HepG2 (cell line): ENCODE measurements around the gene CNTFR. TPM values are rescaled to one million over a fixed set of nuclear protein-coding genes. Genes with fewer than 3 reads are reported as not detected.

Source experiments
- ATAC-seq: fragments of 200-7000 bp; cut with Tn5 transposase; 3 replicates; pipeline ENCODE4 v1.9.1; 2020; ENCODE audit warnings: mild to moderate bottlenecking, moderate library complexity
- BruUV-seq: library from RNA; stranded (reverse); fragments of 400-500 nt; replicated peaks from 2 replicates; lab custom pipeline; 2021; lab: Mats Ljungman, UMichigan
- CTCF ChIA-PET: fragments of 300-600 bp; formaldehyde crosslinking; extraction: SDS; loops from one replicate; lab custom pipeline; 2021; ENCODE audit warnings: low total read pairs, inconsistent platforms, low intra/inter-chr PET ratio; lab: Yijun Ruan, JAX
- POLR2A ChIA-PET: fragments of 350-600 bp; sonication (Branson Sonifier 250); formaldehyde crosslinking; loops from one replicate; lab custom pipeline; 2020; ENCODE audit warnings: antibody characterized with exemption, inconsistent platforms; lab: Yijun Ruan, JAX
- DNase-seq: peaks from one replicate; pipeline ENCODE4 v3.0.0-alpha.2; 2015; ENCODE audit warnings: low spot score
- FAIRE-seq: peaks from 3 replicates; lab custom pipeline; 2011; peaks lifted over from hg19 to GRCh38; lab: Jason Lieb, UNC
- H2AFZ ChIP-seq: one replicate; pipeline ENCODE4 v1.6.1; 2011; ENCODE audit warnings: low read length, inconsistent platforms
- H3K27ac ChIP-seq: fragments of 300-600 bp; 3 replicates; pipeline ENCODE4 v1.8.0; 2011; ENCODE audit warnings: mixed run types, mild to moderate bottlenecking, mixed read lengths, low read length, inconsistent platforms; ENCODE audit not compliant: insufficient read depth; ENCODE audit errors: extremely low read length
- H3K27me3 ChIP-seq, 2 experiments: fragments of 200-600 bp in 1 of 2; 2 replicates in 1 of 2; 3 replicates in 1 of 2; pipeline versions ENCODE4 v1.6.0 to v1.8.0; 2011; ENCODE audit warnings: low read length in 2 of 2, mild to moderate bottlenecking in 2 of 2, moderate library complexity in 2 of 2, inconsistent platforms in 1 of 2; ENCODE audit not compliant: insufficient read depth in 2 of 2, control insufficient read depth in 1 of 2
- H3K36me3 ChIP-seq, 2 experiments: fragments of 200-600 bp in 1 of 2; replicated peaks in 1 of 2; 2 replicates in 1 of 2; 3 replicates in 1 of 2; pipeline versions ENCODE4 v1.5.1 to v1.8.0; 2011; ENCODE audit warnings: low read length in 2 of 2, inconsistent platforms in 1 of 2; ENCODE audit not compliant: insufficient read depth in 2 of 2, control insufficient read depth in 1 of 2
- H3K4me1 ChIP-seq: 2 replicates; pipeline ENCODE4 v1.5.1; 2012; ENCODE audit warnings: low read length, inconsistent platforms; ENCODE audit not compliant: insufficient read depth
- H3K4me2 ChIP-seq: 2 replicates; pipeline ENCODE4 v1.6.0; 2011; ENCODE audit warnings: low read depth, low read length, inconsistent platforms
- H3K4me3 ChIP-seq, 3 experiments: fragments of 200-600 bp in 1 of 3; sonication (generic), shearing (Covaris generic) in 1 of 3; replicated peaks in 1 of 3; 2 replicates each; pipeline ENCODE4 v1.5.1; 2011 to 2016; ENCODE audit warnings: low read length in 3 of 3, inconsistent platforms in 2 of 3, low read depth in 2 of 3, mild to moderate bottlenecking in 2 of 3, control low read depth in 1 of 3, mixed read lengths in 1 of 3; ENCODE audit not compliant: insufficient read depth in 1 of 3
- H3K79me2 ChIP-seq: one replicate; pipeline ENCODE4 v1.6.1; 2011; ENCODE audit warnings: low read length, inconsistent platforms; ENCODE audit not compliant: insufficient read depth
- H3K9ac ChIP-seq: 2 replicates; pipeline ENCODE4 v1.6.0; 2011; ENCODE audit warnings: mild to moderate bottlenecking, low read depth, low read length, inconsistent platforms; ENCODE audit not compliant: insufficient read depth
- H3K9me3 ChIP-seq: 2 replicates; pipeline ENCODE4 v1.5.1; 2012; ENCODE audit warnings: mild to moderate bottlenecking, low read length
- H4K20me1 ChIP-seq: 2 replicates; pipeline ENCODE4 v1.6.0; 2011; ENCODE audit warnings: inconsistent platforms, mild to moderate bottlenecking, low read length, moderate library complexity; ENCODE audit not compliant: insufficient read depth
- ATF3 ChIP-seq: sonication (generic); formaldehyde crosslinking; IDR thresholded peaks from 2 replicates; pipeline ENCODE4 v1.4.0; 2020; ENCODE audit warnings: missing genetic modification reagents
- ELF4 ChIP-seq: sonication (generic); formaldehyde crosslinking; IDR thresholded peaks from 2 replicates; pipeline ENCODE4 v1.5.0; 2020; ENCODE audit warnings: missing genetic modification reagents, mild to moderate bottlenecking, moderate library complexity, borderline replicate concordance
- WGBS: methylation state at CpG from one replicate; pipeline ENCODE4 v1.1.6; 2017; ENCODE audit warnings: low lambda C conversion rate; 5-methylcytosine and 5-hydroxymethylcytosine counted together
- in situ Hi-C: cut with HindIII; loops from 2 replicates; pipeline ENCODE4 v1.10.0; 2017; ENCODE audit warnings: low pct_unique_long_range_greater_than_20kb; ENCODE audit not compliant: extremely low pct_ligation_motif_present
- intact Hi-C: fragments of 100-400 bp; cut with micrococcal nuclease; formaldehyde crosslinking; loops from one replicate; pipeline ENCODE4 v1.10.0; 2022; ENCODE audit not compliant: unreplicated experiment
- polyA plus RNA-seq, 8 experiments: library from polyadenylated mRNA; depleted of rRNA in 3 of 8; stranded (reverse) in 7 of 8; unstranded in 1 of 8; fragments of >200 nt; fragmentation: Illumina TruSeq in 4 of 8; extraction: Trizol in 4 of 8; gene quantifications; 2 replicates each; pipeline versions ENCODE4 v1.2.1 to v1.2.3, GENCODE V29; 2011 to 2016; ENCODE audit warnings: low read depth in 4 of 8, missing spikeins in 1 of 8, mixed read lengths in 1 of 8; ENCODE audit not compliant: insufficient read depth in 1 of 8
- total RNA-seq, 5 experiments: library from RNA; depleted of rRNA; stranded (reverse); fragments of >200 nt; fragmentation: Illumina TruSeq; extraction: Trizol; gene quantifications; 2 replicates each; pipeline ENCODE4 v1.2.3, GENCODE V29; 2016; ENCODE audit warnings: low read depth in 1 of 5
- TF ChIP-seq, protein P1 (sequence below): sonication (generic); formaldehyde crosslinking; IDR thresholded peaks from 2 replicates; pipeline ENCODE4 v1.5.0; 2020; ENCODE audit warnings: missing genetic modification reagents, mild to moderate bottlenecking, borderline replicate concordance

CNTFR gene
- total and polyA plus RNA-seq, 2 of the 13 experiments (the other 11 are each of a cell fraction or from before 2014, with no cell fraction given) = not detected

DNA sequence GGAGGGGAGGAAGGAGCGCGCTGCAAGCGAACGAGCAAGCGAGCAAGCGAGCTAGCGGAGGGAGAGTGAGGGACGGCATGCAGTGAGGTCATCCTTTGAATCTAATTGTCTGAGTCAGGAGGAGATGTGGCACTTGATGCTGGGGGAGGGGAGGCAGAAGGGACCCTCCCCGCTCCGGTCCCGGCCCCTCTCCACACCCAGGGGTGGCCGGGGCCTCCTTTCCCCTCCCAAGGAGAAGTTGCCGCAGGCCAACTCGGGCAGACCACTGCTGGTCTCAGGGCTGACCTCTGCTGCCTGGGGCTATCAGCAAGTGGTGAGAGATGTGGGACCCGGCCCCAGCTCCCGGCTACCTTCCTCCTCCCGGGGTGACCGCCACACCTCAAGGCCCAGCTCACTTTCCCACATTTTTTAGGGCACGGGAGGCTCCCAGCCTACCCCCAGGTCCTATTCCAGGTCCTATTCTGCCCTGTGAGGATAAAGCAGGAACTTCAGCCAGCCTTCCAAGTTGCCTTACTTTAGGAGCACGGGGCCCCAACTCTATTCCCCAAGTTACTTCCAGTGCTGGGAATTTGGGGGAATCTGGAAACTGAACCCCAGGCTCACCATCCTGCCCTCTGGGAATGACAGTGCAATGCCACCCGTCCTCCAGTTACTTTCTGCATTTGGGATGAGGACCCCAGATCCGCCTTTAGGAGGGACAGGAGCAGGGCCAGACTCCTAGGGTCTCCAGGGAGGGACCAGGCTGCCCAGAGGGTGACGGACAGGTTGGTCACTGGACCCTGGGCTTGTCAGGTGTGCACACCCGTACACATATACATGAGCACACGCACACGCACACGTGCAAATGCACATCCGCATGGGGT lies 11.1 kb downstream of the CNTFR start:
- Histone ChIP-seq H3K9ac (no peak overlapping the region), H3K79me2 (no peaks in the 10 kb centered on the region), H3K27me3 (peaks cover 13 to 74% of the 10 kb centered on the region in 2 experiments; a peak in 4 of 5 replicates), H4K20me1 (no peaks in the 10 kb centered on the region), H3K9me3 (no peaks in the 10 kb centered on the region), H3K4me3 (no peak overlapping the region), H3K4me1 (no peaks in the 10 kb centered on the region), H3K36me3 (no peaks in the 10 kb centered on the region), H2AFZ (no peak overlapping the region), H3K4me2 (no peak overlapping the region), H3K27ac (no peak overlapping the region)
- no peak for ATAC-seq
- in situ Hi-C loops = no loop called here
- ChIA-PET POLR2A (no interaction called here), CTCF (no interaction called here)
- TF ChIP-seq ATF3 (CRISPR knock-in tag) (no peak), ELF4 (CRISPR knock-in tag) (no peak)
- TF ChIP-seq, protein P1, sequence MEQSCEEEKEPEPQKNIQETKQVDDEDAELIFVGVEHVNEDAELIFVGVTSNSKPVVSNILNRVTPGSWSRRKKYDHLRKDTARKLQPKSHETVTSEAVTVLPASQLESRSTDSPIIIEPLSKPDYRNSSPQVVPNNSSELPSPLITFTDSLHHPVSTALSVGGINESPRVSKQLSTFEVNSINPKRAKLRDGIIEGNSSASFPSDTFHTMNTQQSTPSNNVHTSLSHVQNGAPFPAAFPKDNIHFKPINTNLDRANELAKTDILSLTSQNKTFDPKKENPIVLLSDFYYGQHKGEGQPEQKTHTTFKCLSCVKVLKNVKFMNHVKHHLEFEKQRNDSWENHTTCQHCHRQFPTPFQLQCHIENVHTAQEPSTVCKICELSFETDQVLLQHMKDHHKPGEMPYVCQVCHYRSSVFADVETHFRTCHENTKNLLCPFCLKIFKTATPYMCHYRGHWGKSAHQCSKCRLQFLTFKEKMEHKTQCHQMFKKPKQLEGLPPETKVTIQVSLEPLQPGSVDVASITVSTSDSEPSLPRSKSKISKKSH (CRISPR knock-in tag) = no peak
- 60% methylated on average over 12 of the region's 28 CpGs for WGBS
- intact Hi-C loops = no loop called here
- no peak for DNase-seq
- no TSS peak for BruUV-seq
- no peak for FAIRE-seq
